Hepatocyte (in vitro differentiated cells): Measurements from ENCODE around the gene CNIH3.

Source experiments
- CTCF ChIP-seq: fragments of 200-600 bp; sonication (generic); IDR thresholded peaks from 2 replicates; pipeline ENCODE4 v1.5.1; 2016; ENCODE audit warnings: antibody characterized with exemption, mild to moderate bottlenecking; ENCODE audit not compliant: poor library complexity
- EZH2 ChIP-seq: fragments of 200-600 bp; sonication (generic); IDR thresholded peaks from 2 replicates; pipeline ENCODE4 v1.6.1; 2016; ENCODE audit warnings: antibody characterized with exemption, mild to moderate bottlenecking, borderline replicate concordance

GRCh38 chr1:224757508-224757907 lies 141.4 kb downstream of the CNIH3 start:
- TF ChIP-seq CTCF (no peak), EZH2 (no peak)
